ENCODE measurements around the gene THSD4. TPM values are rescaled to one million over a fixed set of nuclear protein-coding genes. Genes with fewer than 3 reads are reported as not detected.

THSD4 gene
- total and polyA plus RNA-seq, 2 of the 4 experiments (the other 2 are of a cell fraction), result 25.5 to 31.1 TPM

- no peaks in the 10 kb centered on the region for H3K9me3 ChIP-seq (ENCODE audit: control insufficient read depth, insufficient read depth, low read length)
- no peak overlapping the region for H3K56ac ChIP-seq (ENCODE audit: extremely low read depth, insufficient read depth, low read length)
- peak overlapping the region; percentile 7; the same call in 1 of the 2 replicates for H4K5ac ChIP-seq (ENCODE audit: low read depth, low read length)
- H3K4ac ChIP-seq (ENCODE audit: low read depth, low read length), result peak overlapping the region; percentile 62
- peak overlapping the region; percentile 20 for H4K91ac ChIP-seq (ENCODE audit: insufficient read depth, low read depth, low read length)
- H4K8ac ChIP-seq (ENCODE audit: low read depth in 2 of 2, low read length in 2 of 2), result peak overlapping the region; percentile 41 to 55; a peak in 2 of 4 replicates
- H3K79me1 ChIP-seq (ENCODE audit: low read depth in 1 of 2, low read length in 2 of 2), result no peaks in the 10 kb centered on the region
- H2BK15ac ChIP-seq (ENCODE audit: low read depth, low read length), result peak overlapping the region; percentile 45; the same call in 1 of the 3 replicates
- no peak overlapping the region for H2AFZ ChIP-seq (replicated peaks; ENCODE audit: low read length, poor library complexity)
- no peaks in the 10 kb centered on the region for H4K20me1 ChIP-seq (ENCODE audit: insufficient read depth, low read length)
- H2BK20ac ChIP-seq (ENCODE audit: low read depth, low read length), result peak overlapping the region; percentile 50
- peaks cover 13% of the 10 kb centered on the region for H3K36me3 ChIP-seq (ENCODE audit: control insufficient read depth, insufficient read depth, low read length)
- H3K4me2 ChIP-seq (ENCODE audit: low read depth, low read length), result no peak overlapping the region
- in situ Hi-C loops (cut with MboI; ENCODE audit: low sequenced_read_pairs) (no loop called here), intact Hi-C loops (cut with micrococcal nuclease) (no loop called here), dilution Hi-C loops (cut with HindIII; ENCODE audit: low sequenced_read_pairs, unreplicated experiment) (no loop called here)
- H2AK9ac ChIP-seq (replicated peaks; ENCODE audit: low read depth, low read length, poor library complexity), result no peak overlapping the region
- no peaks in the 10 kb centered on the region for H3K27me3 ChIP-seq (ENCODE audit: control insufficient read depth, insufficient read depth, low read length)
- CTCF ChIA-PET, result interaction anchor here (0.9 to 1.6 kb wide), 4 partner anchors 19 to 30 kb away, joined by 3 to 13 read pairs (median 6); no protein-coding TSS in a partner anchor
- H2BK120ac ChIP-seq (ENCODE audit: low read depth, low read length), result peak overlapping the region; percentile 51
- WGBS, 2 experiments (ENCODE audit: extremely low coverage in 2 of 2, insufficient read length in 1 of 2), result 88% methylated on average over 1 of the region's 9 CpGs; no CpG with 5 or more reads in 1 of the 2 experiments
- peak overlapping the region; percentile 43; the same call in 1 of the 2 replicates for H3K23ac ChIP-seq (ENCODE audit: low read depth, low read length)
- H3K4me3 ChIP-seq (ENCODE audit: insufficient read depth, low read depth, low read length), result no peak overlapping the region
- H3K4me1 ChIP-seq (ENCODE audit: control insufficient read depth, insufficient read depth, low read length), result peaks cover 16% of the 10 kb centered on the region
- peak overlapping the region; percentile 67 for H2BK5ac ChIP-seq (ENCODE audit: low read depth, low read length, poor library complexity, severe bottlenecking)
- H3K9ac ChIP-seq (ENCODE audit: low read depth, low read length), result no peak overlapping the region
- DNase-seq (peak; percentile 79), ATAC-seq (ENCODE audit: low read depth) (peak; percentile 55)
- POLR2A ChIA-PET (ENCODE audit: unreplicated experiment), result no interaction called here
- H3K18ac ChIP-seq (ENCODE audit: low read depth, low read length), result peak overlapping the region; percentile 39; the same call in 1 of the 2 replicates
- peak overlapping the region; percentile 44; the same call in 1 of the 2 replicates for H2AK5ac ChIP-seq (ENCODE audit: low read depth, low read length)
- peaks cover 18% of the 10 kb centered on the region for H3K9me1 ChIP-seq (ENCODE audit: insufficient read depth, low read length)
- H3K27ac ChIP-seq (ENCODE audit: insufficient read depth, low read length), result no peak overlapping the region
- H3K14ac ChIP-seq (replicated peaks; ENCODE audit: low read depth, low read length), result peak overlapping the region; percentile 70
- BruUV-seq (replicated peaks), result no TSS peak
- TF ChIP-seq MAFK (IDR thresholded peaks at IDR 0.05; ENCODE audit: low read depth, low read length) (no peak), CTCF (conservative IDR thresholded peaks at IDR 0.05; ENCODE audit: low read depth, low read length) (no peak)
Observed at GRCh38 chr15:71781179-71781964, 666.1 kb downstream of the THSD4 start.

Measured in IMR-90 (cell line).